Stomach smooth muscle (tissue), 2 donors: ENCODE data around the gene PHIP.
"Not testable (repeated sequence)": the region's sequence is repeated elsewhere in the genome, so short reads cannot be mapped to it uniquely, and the experiment has no call there.

Experiments used
- H3K27ac ChIP-seq: one replicate; pipeline ENCODE4 v1.7.0; 2013; ENCODE audit warnings: mild to moderate bottlenecking, low read length, inconsistent platforms
- H3K27me3 ChIP-seq, 2 donors: one replicate each; pipeline ENCODE4 v1.7.0; 2013; ENCODE audit warnings: low read length in 2 of 2; ENCODE audit not compliant: insufficient read depth in 2 of 2, control insufficient read depth in 1 of 2
- H3K36me3 ChIP-seq, 2 donors: one replicate each; pipeline ENCODE4 v1.7.0; 2013; ENCODE audit warnings: low read length in 2 of 2; ENCODE audit not compliant: control insufficient read depth in 2 of 2, insufficient read depth in 2 of 2
- H3K4me1 ChIP-seq: one replicate; pipeline ENCODE4 v1.7.0; 2013; ENCODE audit warnings: low read length; ENCODE audit not compliant: control insufficient read depth, insufficient read depth
- H3K4me3 ChIP-seq, 2 donors: one replicate each; pipeline ENCODE4 v1.7.0; 2013; ENCODE audit warnings: low read length in 2 of 2
- H3K9ac ChIP-seq, 2 donors: one replicate each; pipeline ENCODE4 v1.7.0; 2013; ENCODE audit warnings: low read length in 2 of 2, mild to moderate bottlenecking in 1 of 2
- H3K9me3 ChIP-seq, 2 donors: one replicate each; pipeline ENCODE4 v1.7.0; 2013; ENCODE audit warnings: low read length in 2 of 2; ENCODE audit not compliant: control insufficient read depth in 2 of 2
- donor health status: healthy.
- donor health status: Pancreatic carcinoma.

PHIP gene

GRCh38 chr6:79078075-79078969, at the start of gene PHIP:
PHIP (minus strand) TSS chr6:79078254; CDS start chr6:79078068, 186 bp downstream.
- H3K36me3 ChIP-seq, result no peaks in the 10 kb centered on the region
- peaks cover 4% of the 10 kb centered on the region for H3K4me1 ChIP-seq
- H3K4me3 ChIP-seq, result peak within 1 kb of the TSS; percentile 90 to 98
- H3K9me3 ChIP-seq, result no peaks in the 10 kb centered on the region
- H3K27ac ChIP-seq, result peak within 1 kb of the TSS; percentile 89
- peak within 1 kb of the TSS; percentile 75 to 83 for H3K9ac ChIP-seq
- no peaks in the 10 kb centered on the region for H3K27me3 ChIP-seq

GRCh38 chr6:79127660-79128059, 49.6 kb upstream of the PHIP start:
- Histone ChIP-seq H3K36me3 (no peaks in the 10 kb centered on the region), H3K9ac (no peak overlapping the region), H3K9me3 (no peaks in the 10 kb centered on the region), H3K4me3 (no peak overlapping the region), H3K27me3 (no peaks in the 10 kb centered on the region), H3K4me1 (no peaks in the 10 kb centered on the region), H3K27ac (no peak overlapping the region)

GRCh38 chr6:79119217-79119616, 41.2 kb upstream of the PHIP start:
- Histone ChIP-seq H3K27ac (no peak overlapping the region), H3K27me3 (no peaks in the 10 kb centered on the region), H3K4me3 (no peak overlapping the region), H3K4me1 (no peaks in the 10 kb centered on the region), H3K9me3 (no peaks in the 10 kb centered on the region), H3K36me3 (no peaks in the 10 kb centered on the region), H3K9ac (no peak overlapping the region)

- Histone ChIP-seq H3K36me3 (no peaks in the 10 kb centered on the region), H3K9ac (no peak overlapping the region), H3K4me3 (no peak overlapping the region), H3K27ac (no peak overlapping the region), H3K9me3 (no peaks in the 10 kb centered on the region), H3K27me3 (no peaks in the 10 kb centered on the region), H3K4me1 (no peaks in the 10 kb centered on the region)
Measured at GRCh38 chr6:79117752-79118151, 39.7 kb upstream of the PHIP start.

- no peak overlapping the region for H3K4me3 ChIP-seq
- no peaks in the 10 kb centered on the region for H3K4me1 ChIP-seq
- no peak overlapping the region for H3K9ac ChIP-seq
- H3K36me3 ChIP-seq, result no peaks in the 10 kb centered on the region
- no peaks in the 10 kb centered on the region for H3K27me3 ChIP-seq
- no peak overlapping the region for H3K27ac ChIP-seq
- no peaks in the 10 kb centered on the region for H3K9me3 ChIP-seq
Measured at GRCh38 chr6:79115553-79116182, 37.6 kb upstream of the PHIP start.

GRCh38 chr6:79111549-79111948, 33.5 kb upstream of the PHIP start:
- Histone ChIP-seq H3K4me3 (no peak overlapping the region), H3K36me3 (no peaks in the 10 kb centered on the region), H3K9ac (no peak overlapping the region), H3K27ac (no peak overlapping the region), H3K4me1 (no peaks in the 10 kb centered on the region), H3K27me3 (no peaks in the 10 kb centered on the region), H3K9me3 (no peaks in the 10 kb centered on the region)

- Histone ChIP-seq H3K9me3 (no peaks in the 10 kb centered on the region), H3K27ac (no peak overlapping the region), H3K36me3 (no peaks in the 10 kb centered on the region), H3K9ac (no peak overlapping the region), H3K27me3 (no peaks in the 10 kb centered on the region), H3K4me1 (no peaks in the 10 kb centered on the region), H3K4me3 (no peak overlapping the region)
Measured at GRCh38 chr6:79101164-79101563, 23.1 kb upstream of the PHIP start.

GRCh38 chr6:79100304-79100703, 22.2 kb upstream of the PHIP start:
- Histone ChIP-seq H3K27ac (no peak overlapping the region), H3K4me1 (no peaks in the 10 kb centered on the region), H3K36me3 (no peaks in the 10 kb centered on the region), H3K27me3 (no peaks in the 10 kb centered on the region), H3K9ac (no peak overlapping the region), H3K4me3 (no peak overlapping the region), H3K9me3 (no peaks in the 10 kb centered on the region)

GRCh38 chr6:79094938-79095337, 16.9 kb upstream of the PHIP start:
- no peaks in the 10 kb centered on the region for H3K27me3 ChIP-seq
- H3K9me3 ChIP-seq, result no peaks in the 10 kb centered on the region
- H3K4me1 ChIP-seq, result no peaks in the 10 kb centered on the region
- no peaks in the 10 kb centered on the region for H3K36me3 ChIP-seq
- no peak overlapping the region for H3K9ac ChIP-seq
- H3K27ac ChIP-seq, result no peak overlapping the region
- no peak overlapping the region for H3K4me3 ChIP-seq

GRCh38 chr6:79091801-79092200, 13.7 kb upstream of the PHIP start:
- not testable (repeated sequence) for H3K27me3 ChIP-seq, H3K4me1 ChIP-seq, H3K9me3 ChIP-seq, H3K27ac ChIP-seq, H3K4me3 ChIP-seq, H3K36me3 ChIP-seq, H3K9ac ChIP-seq
